Stimulated activated CD8-positive, alpha-beta memory T cell treated with anti-CD3 and anti-CD28 coated beads, Interleukin-7, amount 100 ng/mL, for 24 hours (primary cell): ENCODE results near the gene LCE5A.
A peak's percentile ranks its signal among the peaks of the same experiment; 100 is the strongest.
"Not testable (repeated sequence)": the region's sequence is repeated elsewhere in the genome, so short reads cannot be mapped to it uniquely, and the experiment has no call there.

Source experiments
- DNase-seq: peaks from one replicate; pipeline ENCODE4 v3.0.0-alpha.2; 2020; ENCODE audit warnings: low read depth

Gene LCE5A

GRCh38 chr1:152510503-152510902, at the start of gene LCE5A:
Gene LCE5A, plus strand, starts transcription at chr1:152510803. Its CDS starts 732 bp downstream, at chr1:152511535.
- no peak for DNase-seq

- no peak for DNase-seq
Measured at GRCh38 chr1:152461544-152461943, 49.1 kb upstream of the LCE5A start.

- DNase-seq: no peak
Measured at GRCh38 chr1:152462636-152463035, 48.0 kb upstream of the LCE5A start.

GRCh38 chr1:152466217-152466616, 44.4 kb upstream of the LCE5A start:
- DNase-seq: no peak

- DNase-seq: no peak
Measured at GRCh38 chr1:152473887-152474537, 36.6 kb upstream of the LCE5A start.

GRCh38 chr1:152479792-152480595, 30.6 kb upstream of the LCE5A start:
- peak; percentile 45 for DNase-seq

GRCh38 chr1:152481869-152482664, 28.5 kb upstream of the LCE5A start:
- no peak for DNase-seq

- DNase-seq: no peak
Measured at GRCh38 chr1:152486400-152487006, 24.1 kb upstream of the LCE5A start.

GRCh38 chr1:152487871-152488270, 22.7 kb upstream of the LCE5A start:
- DNase-seq: no peak

GRCh38 chr1:152491537-152491936, 19.1 kb upstream of the LCE5A start:
- not testable (repeated sequence) for DNase-seq

- no peak for DNase-seq
Measured at GRCh38 chr1:152495066-152495675, 15.4 kb upstream of the LCE5A start.

GRCh38 chr1:152497273-152497672, 13.3 kb upstream of the LCE5A start:
- no peak for DNase-seq

GRCh38 chr1:152501704-152502103, 8.9 kb upstream of the LCE5A start:
- DNase-seq: no peak

GRCh38 chr1:152502496-152503180, 8.0 kb upstream of the LCE5A start:
- DNase-seq: no peak

- DNase-seq: no peak
Measured at GRCh38 chr1:152505083-152505482, 5.5 kb upstream of the LCE5A start.

- no peak for DNase-seq
Measured at GRCh38 chr1:152506899-152507498, 3.6 kb upstream of the LCE5A start.

GRCh38 chr1:152511596-152511995, 993 bp downstream of the LCE5A start:
- no peak for DNase-seq

GRCh38 chr1:152513081-152513480, 2.5 kb downstream of the LCE5A start:
- no peak for DNase-seq

- DNase-seq: no peak
Measured at GRCh38 chr1:152514715-152515433, 4.3 kb downstream of the LCE5A start.

- no peak for DNase-seq
Measured at GRCh38 chr1:152515434-152515783, 4.8 kb downstream of the LCE5A start.
